Hepatocyte (in vitro differentiated cells): ENCODE data around the gene XRN1. TPM values are rescaled to one million over a fixed set of nuclear protein-coding genes. Genes with fewer than 3 reads are reported as not detected.

Experiments used
- DNase-seq: peaks from one replicate; pipeline ENCODE4 v3.0.0-alpha.2; 2016; ENCODE audit warnings: low spot score
- H2AFZ ChIP-seq: fragments of 200-600 bp; sonication (generic); 2 replicates; pipeline ENCODE4 v1.6.0; 2016; ENCODE audit warnings: antibody characterized with exemption, mild to moderate bottlenecking
- H3K27ac ChIP-seq: fragments of 200-600 bp; sonication (generic); 2 replicates; pipeline ENCODE4 v1.5.1; 2016; ENCODE audit warnings: mild to moderate bottlenecking
- H3K27me3 ChIP-seq: fragments of 200-600 bp; sonication (generic); 2 replicates; pipeline ENCODE4 v1.6.1; 2016
- H3K36me3 ChIP-seq: fragments of 200-600 bp; sonication (generic); replicated peaks from 2 replicates; pipeline ENCODE4 v1.5.1; 2016; ENCODE audit warnings: low read depth; ENCODE audit not compliant: insufficient read depth
- H3K4me1 ChIP-seq: fragments of 200-600 bp; sonication (generic); 2 replicates; pipeline ENCODE4 v1.5.1; 2016; ENCODE audit warnings: mild to moderate bottlenecking, moderate library complexity; ENCODE audit not compliant: insufficient read depth
- H3K4me2 ChIP-seq: fragments of 200-600 bp; sonication (generic); 2 replicates; pipeline ENCODE4 v1.6.0; 2016
- H3K4me3 ChIP-seq: fragments of 200-600 bp; sonication (generic); 2 replicates; pipeline ENCODE4 v1.5.1; 2016; ENCODE audit warnings: mild to moderate bottlenecking
- H3K79me2 ChIP-seq: fragments of 200-600 bp; sonication (generic); 2 replicates; pipeline ENCODE4 v1.6.0; 2017; ENCODE audit warnings: mild to moderate bottlenecking
- H3K9me2 ChIP-seq: fragments of 200-600 bp; sonication (generic); replicated peaks from 2 replicates; pipeline ENCODE4 v1.6.0; 2017; ENCODE audit warnings: mild to moderate bottlenecking; ENCODE audit not compliant: insufficient read depth
- H3K9me3 ChIP-seq: fragments of 200-600 bp; sonication (generic); 2 replicates; pipeline ENCODE4 v1.5.1; 2016; ENCODE audit warnings: low read depth, mild to moderate bottlenecking
- H4K20me1 ChIP-seq: fragments of 200-600 bp; sonication (generic); 2 replicates; pipeline ENCODE4 v1.6.0; 2016; ENCODE audit warnings: mild to moderate bottlenecking; ENCODE audit not compliant: insufficient read depth, poor library complexity, severe bottlenecking
- CTCF ChIP-seq: fragments of 200-600 bp; sonication (generic); IDR thresholded peaks from 2 replicates; pipeline ENCODE4 v1.5.1; 2016; ENCODE audit warnings: antibody characterized with exemption, mild to moderate bottlenecking; ENCODE audit not compliant: poor library complexity
- EZH2 ChIP-seq: fragments of 200-600 bp; sonication (generic); IDR thresholded peaks from 2 replicates; pipeline ENCODE4 v1.6.1; 2016; ENCODE audit warnings: antibody characterized with exemption, mild to moderate bottlenecking, borderline replicate concordance
- EZH2phosphoT487 ChIP-seq: fragments of 200-600 bp; sonication (generic); IDR thresholded peaks from one replicate; pipeline ENCODE4 v1.6.1; 2018; ENCODE audit warnings: antibody characterized with exemption, mild to moderate bottlenecking, low read depth, moderate library complexity; ENCODE audit not compliant: unreplicated experiment, severe bottlenecking
- WGBS: methylation state at CpG from one replicate; pipeline ENCODE4 v1.1.6; 2016; ENCODE audit warnings: low lambda C conversion rate; ENCODE audit errors: missing lambda C conversion rate; 5-methylcytosine and 5-hydroxymethylcytosine counted together
- polyA plus RNA-seq: library from polyadenylated mRNA; unstranded; fragments of >200 nt; fragmentation: Nextera tagmentation; extraction: Ambion mirVana; gene quantifications from 2 replicates; pipeline ENCODE4 v1.2.1, GENCODE V29; 2016
- total RNA-seq: library from RNA; depleted of rRNA; stranded (reverse); fragments of >200 nt; gene quantifications from 2 replicates; pipeline ENCODE4 v1.2.3, GENCODE V29; 2014

XRN1 gene
- total and polyA plus RNA-seq, 2 experiments from 2014 or later: 6.0 to 39.5 TPM

GRCh38 chr3:142296507-142296906 lies 151.3 kb downstream of the XRN1 start:
- Histone ChIP-seq H3K79me2 (no peaks in the 10 kb centered on the region), H3K4me2 (no peak overlapping the region), H3K9me2 (no peaks in the 10 kb centered on the region), H4K20me1 (no peaks in the 10 kb centered on the region), H3K27me3 (no peaks in the 10 kb centered on the region), H3K4me3 (no peak overlapping the region), H3K36me3 (no peaks in the 10 kb centered on the region), H2AFZ (no peak overlapping the region), H3K27ac (no peak overlapping the region), H3K4me1 (no peaks in the 10 kb centered on the region), H3K9me3 (no peaks in the 10 kb centered on the region)
- WGBS: 97% methylated on average over 1 of the region's 1 CpG
- no peak for TF ChIP-seq EZH2phosphoT487
- TF ChIP-seq CTCF: no peak
- no peak for TF ChIP-seq EZH2
- DNase-seq: no peak

GRCh38 chr3:142287866-142288638 lies 159.8 kb downstream of the XRN1 start:
- TF ChIP-seq CTCF: no peak
- TF ChIP-seq EZH2: no peak
- no peak for TF ChIP-seq EZH2phosphoT487
- Histone ChIP-seq H3K4me1 (no peaks in the 10 kb centered on the region), H3K9me2 (no peaks in the 10 kb centered on the region), H3K9me3 (peaks cover 10% of the 10 kb centered on the region), H3K4me2 (no peak overlapping the region), H2AFZ (no peak overlapping the region), H3K36me3 (no peaks in the 10 kb centered on the region), H4K20me1 (no peaks in the 10 kb centered on the region), H3K27me3 (no peaks in the 10 kb centered on the region), H3K79me2 (no peaks in the 10 kb centered on the region), H3K27ac (no peak overlapping the region), H3K4me3 (no peak overlapping the region)
- 93% methylated on average over 5 of the region's 5 CpGs for WGBS
- DNase-seq: no peak

GRCh38 chr3:142285083-142285517 lies 162.7 kb downstream of the XRN1 start:
- DNase-seq: peak; percentile 71
- Histone ChIP-seq H4K20me1 (no peaks in the 10 kb centered on the region), H3K4me2 (peak overlapping the region; percentile 55), H3K9me2 (no peaks in the 10 kb centered on the region), H2AFZ (peak overlapping the region; percentile 69), H3K36me3 (no peaks in the 10 kb centered on the region), H3K79me2 (no peaks in the 10 kb centered on the region), H3K4me3 (no peak overlapping the region), H3K27ac (peak overlapping the region; percentile 92), H3K27me3 (no peaks in the 10 kb centered on the region), H3K9me3 (peaks cover 10% of the 10 kb centered on the region), H3K4me1 (no peaks in the 10 kb centered on the region)
- TF ChIP-seq EZH2: no peak
- no peak for TF ChIP-seq CTCF
- no peak for TF ChIP-seq EZH2phosphoT487
- WGBS: 54% methylated on average over 2 of the region's 2 CpGs
